Uterus (tissue), 4 donors: Measurements from ENCODE around the gene PPP6R2. TPM values are rescaled to one million over a fixed set of nuclear protein-coding genes. Genes with fewer than 3 reads are reported as not detected.
A peak's percentile ranks its signal among the peaks of the same experiment; 100 is the strongest.

Source experiments
- DNase-seq, 2 donors: peaks; one replicate each; pipeline ENCODE4 v3.0.0-alpha.2; 2019 to 2020
- H3K27ac ChIP-seq, 2 donors: fragments of 200-600 bp; sonication (generic); 1 replicate in 1 of 2; 2 replicates in 1 of 2; pipeline ENCODE4 v1.5.1; 2016 to 2018
- H3K27me3 ChIP-seq, 2 donors: fragments of 200-600 bp; sonication (generic); one replicate each; pipeline ENCODE4 v1.5.1; 2018 to 2019; ENCODE audit warnings: control low read depth in 1 of 2
- H3K36me3 ChIP-seq, 2 donors: fragments of 200-600 bp; sonication (generic); one replicate each; pipeline ENCODE4 v1.5.1; 2019; ENCODE audit warnings: control low read depth in 1 of 2
- H3K4me1 ChIP-seq, 2 donors: fragments of 200-600 bp; sonication (generic); one replicate each; pipeline ENCODE4 v1.5.1; 2018 to 2019; ENCODE audit warnings: control low read depth in 1 of 2
- H3K4me3 ChIP-seq, 2 donors: fragments of 200-600 bp; sonication (generic); 1 replicate in 1 of 2; 2 replicates in 1 of 2; pipeline ENCODE4 v1.5.1; 2018 to 2019; ENCODE audit warnings: mild to moderate bottlenecking in 1 of 2
- H3K9me3 ChIP-seq, 2 donors: fragments of 200-600 bp; sonication (generic); one replicate each; pipeline ENCODE4 v1.5.1; 2019; ENCODE audit warnings: control low read depth in 1 of 2
- POLR2A ChIP-seq, 2 donors: fragments of 450-650 bp; IDR thresholded peaks; one replicate each; pipeline ENCODE4 v1.6.1; 2016; ENCODE audit warnings: antibody characterized with exemption in 2 of 2, mild to moderate bottlenecking in 1 of 2, moderate library complexity in 1 of 2
- intact Hi-C: fragments of 100-400 bp; cut with DNase I; formaldehyde crosslinking; loops from one replicate; pipeline ENCODE4 v1.15.1; 2023; ENCODE audit warnings: low total_unique reads
- total RNA-seq, 4 donors: library from RNA; depleted of rRNA in 3 of 4; stranded (reverse); fragments of >200 nt in 3 of 4; gene quantifications; one replicate each; pipeline versions ENCODE4 v1.1.0 to v1.2.4, GENCODE V29; 2014 to 2023
- TF ChIP-seq, protein P1 (sequence below), 4 experiments: fragments of 200-600 bp in 2 of 4; fragments of 450-650 bp in 2 of 4; sonication (generic) in 2 of 4; IDR thresholded peaks; one replicate each; pipeline ENCODE4 v1.5.1; 2016 to 2019; ENCODE audit warnings: antibody characterized with exemption in 4 of 4, mild to moderate bottlenecking in 2 of 4, moderate library complexity in 1 of 4
- donor health status: DM: yes; HTN: yes; CAD: no.

PPP6R2 gene
- total RNA-seq, 4 donors from 2014 or later = 42.4 to 73.1 (median 47.2) TPM

- intact Hi-C loops = no loop called here
- H3K27me3 ChIP-seq = no peaks in the 10 kb centered on the region
- TF ChIP-seq, protein P1, sequence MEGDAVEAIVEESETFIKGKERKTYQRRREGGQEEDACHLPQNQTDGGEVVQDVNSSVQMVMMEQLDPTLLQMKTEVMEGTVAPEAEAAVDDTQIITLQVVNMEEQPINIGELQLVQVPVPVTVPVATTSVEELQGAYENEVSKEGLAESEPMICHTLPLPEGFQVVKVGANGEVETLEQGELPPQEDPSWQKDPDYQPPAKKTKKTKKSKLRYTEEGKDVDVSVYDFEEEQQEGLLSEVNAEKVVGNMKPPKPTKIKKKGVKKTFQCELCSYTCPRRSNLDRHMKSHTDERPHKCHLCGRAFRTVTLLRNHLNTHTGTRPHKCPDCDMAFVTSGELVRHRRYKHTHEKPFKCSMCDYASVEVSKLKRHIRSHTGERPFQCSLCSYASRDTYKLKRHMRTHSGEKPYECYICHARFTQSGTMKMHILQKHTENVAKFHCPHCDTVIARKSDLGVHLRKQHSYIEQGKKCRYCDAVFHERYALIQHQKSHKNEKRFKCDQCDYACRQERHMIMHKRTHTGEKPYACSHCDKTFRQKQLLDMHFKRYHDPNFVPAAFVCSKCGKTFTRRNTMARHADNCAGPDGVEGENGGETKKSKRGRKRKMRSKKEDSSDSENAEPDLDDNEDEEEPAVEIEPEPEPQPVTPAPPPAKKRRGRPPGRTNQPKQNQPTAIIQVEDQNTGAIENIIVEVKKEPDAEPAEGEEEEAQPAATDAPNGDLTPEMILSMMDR (IDR thresholded peaks at IDR 0.05) = no peak
- no peak for TF ChIP-seq POLR2A (IDR thresholded peaks at IDR 0.05)
- H3K27ac ChIP-seq = no peak overlapping the region
- H3K4me1 ChIP-seq = peaks cover 0 to 25% of the 10 kb centered on the region in 2 donors
- DNase-seq = no peak
- H3K36me3 ChIP-seq = no peaks in the 10 kb centered on the region
- H3K9me3 ChIP-seq = no peaks in the 10 kb centered on the region
- no peak overlapping the region for H3K4me3 ChIP-seq
These were observed 128.2 kb downstream of the PPP6R2 start for GRCh38 chr22:50471197-50471847.

DNA sequence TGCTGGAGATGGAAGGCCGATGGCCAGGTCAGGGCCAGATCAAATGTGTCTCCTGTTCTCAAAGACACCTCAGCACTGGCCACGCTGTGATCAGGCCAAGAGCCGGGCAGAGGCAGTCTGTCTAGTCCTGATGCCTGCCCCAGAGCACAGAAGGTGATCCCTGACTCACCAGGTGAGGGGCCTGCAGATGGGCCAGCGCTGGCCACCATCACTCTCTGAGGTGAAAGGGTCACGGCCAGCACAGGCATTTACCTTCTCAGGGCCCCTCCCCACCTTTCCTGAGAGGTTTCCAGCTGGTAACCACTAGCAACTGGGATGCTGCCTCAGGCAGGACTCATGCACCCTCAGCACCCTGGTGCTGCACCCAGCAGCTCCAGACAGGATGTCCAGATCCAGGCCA is 128.8 kb downstream of the PPP6R2 start:
- peaks cover 0 to 25% of the 10 kb centered on the region in 2 donors for H3K4me1 ChIP-seq
- H3K36me3 ChIP-seq = no peaks in the 10 kb centered on the region
- no peak for DNase-seq
- no peak for TF ChIP-seq POLR2A (IDR thresholded peaks at IDR 0.05)
- TF ChIP-seq, protein P1 (IDR thresholded peaks at IDR 0.05) = no peak
- H3K4me3 ChIP-seq = no peak overlapping the region
- H3K27ac ChIP-seq = no peak overlapping the region
- H3K27me3 ChIP-seq = no peaks in the 10 kb centered on the region
- H3K9me3 ChIP-seq = no peaks in the 10 kb centered on the region
- intact Hi-C loops = no loop called here

DNA sequence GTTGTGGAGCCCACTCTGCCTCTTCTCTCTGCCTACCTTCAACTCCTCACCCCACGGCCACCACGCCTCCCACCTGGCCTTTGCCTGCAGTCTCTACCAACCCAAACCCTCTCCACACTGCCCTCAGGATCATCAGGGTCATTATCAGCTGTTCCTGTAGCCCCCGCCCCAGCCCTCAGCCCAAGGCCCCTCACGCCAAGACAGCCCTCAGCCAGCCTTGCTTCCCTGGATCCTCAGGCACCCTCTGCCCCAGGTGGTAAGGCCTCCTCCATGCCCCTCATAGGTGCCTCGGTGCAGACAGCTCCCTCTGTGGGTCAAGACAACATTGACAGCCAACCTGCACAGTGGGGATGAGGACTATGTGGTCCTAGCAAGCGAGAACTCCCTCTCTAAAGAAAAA is 130.0 kb downstream of the PPP6R2 start:
- no peaks in the 10 kb centered on the region for H3K27me3 ChIP-seq
- peak overlapping the region in 1 of 2 donors; percentile 98 for H3K4me3 ChIP-seq
- DNase-seq = no peak
- intact Hi-C loops = no loop called here
- no peaks in the 10 kb centered on the region for H3K9me3 ChIP-seq
- no peak overlapping the region for H3K27ac ChIP-seq
- H3K36me3 ChIP-seq = no peaks in the 10 kb centered on the region
- peaks cover 0 to 25% of the 10 kb centered on the region in 2 donors for H3K4me1 ChIP-seq
- no peak for TF ChIP-seq POLR2A (IDR thresholded peaks at IDR 0.05)
- TF ChIP-seq, protein P1 (IDR thresholded peaks at IDR 0.05) = no peak

DNA sequence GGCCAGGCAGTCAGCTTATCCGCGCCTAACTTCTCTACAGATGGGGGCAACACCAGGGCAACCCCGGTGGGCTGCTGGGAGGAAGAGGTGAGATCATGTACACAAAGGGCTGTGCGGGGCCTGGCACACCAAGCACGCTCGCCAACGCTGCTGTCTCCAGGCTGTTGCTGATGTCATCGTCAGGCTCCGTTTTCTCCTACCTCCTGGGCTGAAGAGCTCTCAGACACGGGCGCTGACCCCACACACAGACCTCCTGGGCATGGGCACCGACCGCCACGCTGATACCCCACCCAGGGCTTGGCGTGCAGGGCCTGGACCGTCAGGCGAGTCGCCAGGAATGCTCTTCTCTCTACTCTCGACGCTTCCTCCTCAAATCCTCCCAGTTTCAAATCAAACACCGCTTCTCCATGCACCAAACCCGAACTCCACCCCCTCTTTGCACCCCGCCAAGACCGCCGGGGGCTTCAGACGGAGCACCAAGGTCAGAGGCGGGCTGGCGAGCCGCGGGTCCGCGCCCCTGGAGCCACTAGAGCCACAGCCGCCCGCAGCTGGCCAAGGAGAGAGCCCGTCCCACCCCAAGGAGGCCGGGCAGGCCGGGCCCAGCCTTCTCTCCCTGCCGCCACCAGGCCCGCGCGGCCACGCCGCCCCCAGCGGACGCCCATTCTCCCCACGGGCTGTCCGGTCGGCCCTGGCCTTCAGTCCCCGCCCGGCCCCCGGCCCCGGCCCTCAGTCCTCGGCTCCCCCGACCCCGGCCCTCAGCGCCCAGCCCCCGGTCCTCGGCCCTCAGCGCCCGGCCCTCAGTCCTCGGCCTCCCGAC is 130.9 kb downstream of the PPP6R2 start:
- Histone ChIP-seq H3K4me1 (peaks cover 0 to 25% of the 10 kb centered on the region in 2 donors), H3K27ac (peak overlapping the region; percentile 66 to 74), H3K9me3 (no peaks in the 10 kb centered on the region), H3K36me3 (no peaks in the 10 kb centered on the region), H3K27me3 (no peaks in the 10 kb centered on the region), H3K4me3 (peak overlapping the region; percentile 43 to 98)
- DNase-seq = no peak
- intact Hi-C loops = no loop called here
- TF ChIP-seq, protein P1 (IDR thresholded peaks at IDR 0.05) = no peak
- no peak for TF ChIP-seq POLR2A (IDR thresholded peaks at IDR 0.05)
